Measurements from ENCODE around the gene SLC35F6. TPM values are rescaled to one million over a fixed set of nuclear protein-coding genes. Genes with fewer than 3 reads are reported as not detected.

SLC35F6 gene
- total and polyA plus RNA-seq, 9 of the 15 experiments (the other 6 are each of a cell fraction or from before 2014, with no cell fraction given): 11.9 to 47.3 (median 22.5) TPM

GRCh38 chr2:26769089-26769761 lies 5.1 kb downstream of the SLC35F6 start (continued):
- TF ChIP-seq ID3 (CRISPR knock-in tag; IDR thresholded peaks at IDR 0.05) (no peak), ID3 (tag; IDR thresholded peaks at IDR 0.05) (peak; percentile 84; the same call in 1 of the 2 replicates), NONO (IDR thresholded peaks at IDR 0.05; ENCODE audit: low read depth in 2 of 2, low read length in 1 of 2) (peak in 1 of 2 experiments; percentile 81; a peak in 1 of 4 replicates), SNIP1 (IDR thresholded peaks at IDR 0.05; ENCODE audit: low read depth) (no peak), SP2 (IDR thresholded peaks at IDR 0.05; ENCODE audit: extremely low read depth, low read depth, low read length, poor library complexity, severe bottlenecking) (no peak), EZH2 (IDR thresholded peaks at IDR 0.05; ENCODE audit: borderline replicate concordance, low read depth, low read length) (no peak), THRA (IDR thresholded peaks at IDR 0.05) (no peak), MYC (IDR thresholded peaks at IDR 0.05; ENCODE audit: low read depth, low read length) (peak; percentile 95), MYC (CRISPR knock-in tag; IDR thresholded peaks at IDR 0.05; ENCODE audit: borderline replicate concordance, low read depth) (0 out of 2 replicates have a peak, but pooled peaks have one; percentile 36), ZNF780A (CRISPR knock-in tag; IDR thresholded peaks at IDR 0.05) (no peak), ADNP (tag; IDR thresholded peaks at IDR 0.05) (no peak), RNF219 (CRISPR knock-in tag; IDR thresholded peaks at IDR 0.05) (no peak), IRF9 (tag; IDR thresholded peaks at IDR 0.05) (no peak), POLR3G (IDR thresholded peaks at IDR 0.05; ENCODE audit: extremely low read depth, insufficient read length, insufficient replicate concordance) (no peak), ZFX (CRISPR knock-in tag; IDR thresholded peaks at IDR 0.05) (peak; percentile 85), STAT6 (CRISPR knock-in tag; IDR thresholded peaks at IDR 0.05) (no peak), ELF4 (CRISPR knock-in tag; IDR thresholded peaks at IDR 0.05) (no peak), ZBTB34 (CRISPR knock-in tag; IDR thresholded peaks at IDR 0.05) (no peak)

Data from K562 (cell line).